GM18526 (cell line): Measurements from ENCODE around the gene CAPRIN1.
A peak's percentile ranks its signal among the peaks of the same experiment; 100 is the strongest.

ENCODE experiments used
- POLR2A ChIP-seq: IDR thresholded peaks from 3 replicates; pipeline ENCODE4 v1.6.1; 2011; ENCODE audit not compliant: insufficient read length; ENCODE audit errors: extremely low read depth

The CAPRIN1 gene

GRCh38 chr11:34067383-34068065, 16.0 kb downstream of the CAPRIN1 start:
- no peak for TF ChIP-seq POLR2A

- no peak for TF ChIP-seq POLR2A
Measured at GRCh38 chr11:34068111-34068510, 16.6 kb downstream of the CAPRIN1 start.

DNA sequence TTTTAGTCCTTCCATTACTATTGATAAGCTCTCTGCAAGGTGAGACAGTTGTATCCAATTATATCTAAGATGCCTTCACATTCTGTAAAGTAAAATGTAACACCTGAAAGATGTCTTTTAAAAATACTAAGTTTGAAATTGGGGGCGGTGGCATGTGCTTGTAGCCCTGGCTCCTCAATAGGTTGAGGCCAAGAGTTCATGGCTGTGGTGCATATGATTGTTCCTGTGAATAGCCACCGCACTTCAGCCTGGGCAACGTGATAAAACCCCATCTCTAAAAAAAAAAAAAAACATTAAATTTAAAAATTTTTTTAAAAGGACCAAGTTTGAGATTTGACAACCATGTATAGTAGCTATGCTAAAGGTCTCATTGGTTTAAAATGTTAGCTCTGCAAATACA, 20.5 kb downstream of the CAPRIN1 start:
- no peak for TF ChIP-seq POLR2A

DNA sequence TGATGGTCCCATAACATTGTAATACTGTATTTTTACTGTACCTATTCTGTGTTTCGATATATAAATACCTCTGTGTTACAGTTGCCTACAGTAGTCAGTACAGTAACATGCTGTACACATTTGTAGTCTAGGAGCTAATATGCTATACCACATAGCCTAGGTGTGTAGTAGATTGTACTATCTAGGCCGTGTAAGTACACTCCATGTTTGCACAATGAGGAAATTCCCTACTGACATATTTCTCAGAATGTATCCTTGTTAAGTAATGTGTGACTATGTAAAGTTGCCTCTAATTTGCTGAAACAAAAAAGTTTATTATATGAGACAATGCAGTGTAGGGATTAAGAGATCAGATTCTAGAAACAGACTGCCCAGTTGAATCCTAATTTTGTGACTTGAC, 21.3 kb downstream of the CAPRIN1 start:
- no peak for TF ChIP-seq POLR2A

DNA sequence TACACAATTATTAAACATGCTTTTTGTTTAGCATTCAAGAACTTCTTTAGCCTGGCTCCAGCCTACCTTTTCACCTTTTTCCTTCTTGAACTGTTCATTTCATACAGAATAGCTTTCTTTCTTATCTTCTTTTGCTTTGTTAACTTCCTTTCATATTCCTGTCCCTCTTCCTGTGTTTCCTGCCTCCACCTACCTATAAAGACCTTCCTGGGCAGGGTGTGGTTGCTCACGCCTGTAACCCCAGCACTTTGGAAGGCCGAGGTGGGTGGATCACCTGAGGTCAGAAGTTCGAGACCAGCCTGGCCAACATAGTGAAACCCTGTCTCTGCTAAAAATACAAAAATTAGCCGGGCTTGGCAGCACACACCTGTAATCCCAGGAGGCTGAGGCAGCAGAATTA, 22.9 kb downstream of the CAPRIN1 start:
- TF ChIP-seq POLR2A = no peak

- no peak for TF ChIP-seq POLR2A
Measured at GRCh38 chr11:34075178-34075820, 23.8 kb downstream of the CAPRIN1 start.

DNA sequence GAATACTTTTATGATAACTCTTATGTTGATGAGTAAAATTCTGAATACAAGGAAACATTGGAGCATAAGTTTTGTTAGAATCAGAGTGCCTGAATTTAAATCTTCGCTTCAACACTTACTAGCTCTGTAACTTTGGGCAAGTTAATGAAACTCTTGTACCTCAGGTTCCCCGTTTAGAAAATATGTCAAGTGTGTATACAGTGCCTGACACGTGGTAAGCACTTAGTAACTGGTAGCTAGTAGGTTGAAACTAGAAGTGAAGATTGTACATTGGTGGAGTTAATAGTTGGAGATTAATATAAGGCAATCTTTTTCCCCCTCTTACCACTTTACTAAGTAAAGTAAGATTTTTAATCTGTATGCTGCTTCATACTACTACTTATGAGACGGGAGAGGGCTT, 29.1 kb downstream of the CAPRIN1 start:
- TF ChIP-seq POLR2A = no peak

- TF ChIP-seq POLR2A = no peak
Measured at GRCh38 chr11:34084637-34085036, 33.1 kb downstream of the CAPRIN1 start.

- TF ChIP-seq POLR2A = no peak
Measured at GRCh38 chr11:34086554-34087283, 35.2 kb downstream of the CAPRIN1 start.

DNA sequence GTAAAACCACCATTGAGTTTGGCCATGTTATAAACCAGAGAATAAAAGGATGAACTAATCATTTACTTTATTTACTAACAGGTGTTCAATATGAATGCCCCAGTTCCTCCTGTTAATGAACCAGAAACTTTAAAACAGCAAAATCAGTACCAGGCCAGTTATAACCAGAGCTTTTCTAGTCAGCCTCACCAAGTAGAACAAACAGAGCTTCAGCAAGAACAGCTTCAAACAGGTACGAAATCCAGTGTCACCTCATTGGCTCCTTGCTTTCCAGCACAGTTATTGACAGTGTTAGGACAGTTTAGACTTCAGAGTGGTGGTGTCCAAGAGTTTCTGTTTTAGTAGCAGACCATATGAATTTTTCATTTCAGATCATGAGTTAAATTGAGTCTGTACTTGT, 40.3 kb downstream of the CAPRIN1 start:
- no peak for TF ChIP-seq POLR2A

GRCh38 chr11:34098813-34099212, 47.3 kb downstream of the CAPRIN1 start:
- no peak for TF ChIP-seq POLR2A

GRCh38 chr11:34104680-34105078, 53.1 kb downstream of the CAPRIN1 start:
- no peak for TF ChIP-seq POLR2A

- TF ChIP-seq POLR2A = peak; percentile 88
Measured at GRCh38 chr11:34105079-34105956, 53.8 kb downstream of the CAPRIN1 start, which contains the start of gene NAT10. TSS of gene NAT10 (plus strand) at chr11:34105629. CDS start at chr11:34108226, 2,597 bp downstream.

DNA sequence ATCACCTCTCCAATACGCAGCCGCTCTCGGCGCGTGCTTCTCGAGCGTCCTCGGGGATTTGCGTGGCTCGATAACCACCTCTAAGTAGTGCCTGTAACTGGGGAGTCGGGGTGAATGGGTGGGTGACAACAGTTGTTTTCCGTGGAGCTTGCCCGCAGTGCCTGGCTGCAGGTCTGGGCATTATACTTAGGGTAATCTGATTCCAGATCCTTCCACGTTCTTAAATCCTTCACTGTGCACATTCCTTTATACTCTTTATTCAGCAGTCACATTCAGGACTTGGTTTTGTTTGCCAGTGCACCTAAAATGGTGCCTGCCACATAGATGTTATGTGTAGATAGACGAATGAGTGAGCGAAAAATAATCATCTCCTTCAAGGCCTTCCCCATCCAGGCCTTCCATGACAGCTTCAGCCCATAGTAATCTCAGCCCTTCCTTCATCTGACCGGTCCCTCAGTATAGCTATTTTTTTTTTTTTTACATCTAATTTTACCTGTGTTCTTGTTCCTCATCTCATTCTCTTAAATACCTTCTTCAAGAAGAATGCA, 54.5 kb downstream of the CAPRIN1 start:
- TF ChIP-seq POLR2A = no peak

GRCh38 chr11:34111722-34112270, 60.3 kb downstream of the CAPRIN1 start:
- TF ChIP-seq POLR2A = no peak
